Aorta (tissue), 5 donors: ENCODE data around the gene MIER1. TPM values are rescaled to one million over a fixed set of nuclear protein-coding genes. Genes with fewer than 3 reads are reported as not detected.
"Not testable (repeated sequence)": the region's sequence is repeated elsewhere in the genome, so short reads cannot be mapped to it uniquely, and the experiment has no call there.

ENCODE experiments used
- ATAC-seq: fragments of 200-7000 bp; cut with Tn5 transposase; one replicate; pipeline ENCODE4 v1.9.1; 2022; ENCODE audit warnings: moderate library complexity; ENCODE audit not compliant: low FRiP score
- DNase-seq, 2 donors: peaks; one replicate each; pipeline ENCODE4 v3.0.0-alpha.2; 2020
- H3K27ac ChIP-seq, 2 donors: one replicate each; pipeline ENCODE4 v1.5.1; 2013; ENCODE audit warnings: low read length in 2 of 2, mild to moderate bottlenecking in 2 of 2, moderate library complexity in 2 of 2, control low read depth in 1 of 2, inconsistent platforms in 1 of 2, low read depth in 1 of 2
- H3K27me3 ChIP-seq, 2 donors: one replicate each; pipeline ENCODE4 v1.6.1; 2013; ENCODE audit warnings: control low read depth in 1 of 2, low read length in 1 of 2, mild to moderate bottlenecking in 1 of 2, moderate library complexity in 1 of 2; ENCODE audit not compliant: insufficient read depth in 2 of 2, control insufficient read depth in 1 of 2
- H3K36me3 ChIP-seq, 2 donors: one replicate each; pipeline ENCODE4 v1.6.1; 2013; ENCODE audit warnings: control low read depth in 1 of 2, low read length in 1 of 2, mild to moderate bottlenecking in 1 of 2; ENCODE audit not compliant: insufficient read depth in 2 of 2, control insufficient read depth in 1 of 2
- H3K4me1 ChIP-seq, 2 donors: one replicate each; pipeline ENCODE4 v1.6.1; 2013; ENCODE audit warnings: low read length in 2 of 2, control low read depth in 1 of 2, mild to moderate bottlenecking in 1 of 2, moderate library complexity in 1 of 2; ENCODE audit not compliant: insufficient read depth in 2 of 2, control insufficient read depth in 1 of 2
- H3K4me3 ChIP-seq, 2 donors: one replicate each; pipeline ENCODE4 v1.5.1; 2013; ENCODE audit warnings: low read length in 2 of 2, control low read depth in 1 of 2, mild to moderate bottlenecking in 1 of 2
- H3K9me3 ChIP-seq: one replicate; pipeline ENCODE4 v1.6.1; 2013; ENCODE audit warnings: mild to moderate bottlenecking, low read length; ENCODE audit not compliant: control insufficient read depth
- WGBS, 2 donors: extraction: QIAGEN DNeasy Blood & Tissue Kit; methylation state at CpG; one replicate each; pipeline ENCODE4 v1.1.7; 2013; 5-methylcytosine and 5-hydroxymethylcytosine counted together
- intact Hi-C, 2 donors: fragments of 100-400 bp; cut with DNase I; formaldehyde crosslinking; loops; one replicate each; pipeline versions ENCODE4 v1.14.2 to v1.15.0; 2022
- polyA plus RNA-seq, 2 donors: library from polyadenylated mRNA; stranded (reverse); fragments of 200-250 nt; gene quantifications; one replicate each; pipeline ENCODE4 v1.2.3, GENCODE V29; 2013
- total RNA-seq, 2 donors: library from RNA; stranded (reverse); fragmentation: NEBNext Ultra II Directional; extraction: Animal tissue kit (Norgen Biotek cat#: 25700); gene quantifications; one replicate each; pipeline ENCODE4 v1.2.1, GENCODE V29; 2021
- donor health status: healthy with polysubstance abuse.
- donor health status: Bipolar disorder and iron deficiency.
- donor health status: DM: no; HTN: no; CAD: no.
- donor health status: DM: no; HTN: no; CAD: no.
- donor health status: DM: yes; HTN: yes; CAD: no.

The MIER1 gene
- total and polyA plus RNA-seq, 4 donors, result 20.1 to 55.7 (median 44.3) TPM

DNA sequence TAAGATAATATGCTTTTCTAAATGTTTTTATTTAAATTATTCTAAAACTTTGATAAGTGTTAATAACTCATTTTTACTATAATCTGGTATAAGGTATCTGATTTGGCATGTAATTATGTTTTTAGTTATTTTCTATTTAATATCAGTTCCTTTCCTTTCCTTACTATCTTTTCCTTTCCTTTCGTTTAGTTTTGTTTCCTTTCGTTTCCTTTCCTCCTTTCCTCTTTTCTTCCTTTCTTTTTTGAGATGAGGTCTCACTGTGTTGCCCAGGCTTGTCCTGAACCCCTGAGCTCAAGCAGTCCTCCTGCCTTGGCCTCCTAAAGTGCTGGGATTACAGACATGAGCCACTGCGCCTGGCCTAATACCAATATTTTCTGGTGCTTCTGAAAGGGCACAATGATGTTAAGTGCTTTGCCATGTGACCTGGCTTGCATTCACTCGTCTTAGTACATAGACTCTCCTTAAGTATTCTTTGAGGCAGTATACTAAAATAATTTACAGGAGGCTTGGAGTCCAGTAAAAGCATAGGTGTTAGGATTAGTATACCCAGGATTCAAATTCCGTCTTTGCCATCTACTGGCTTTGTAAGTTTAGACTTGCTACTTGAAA lies 18.7 kb downstream of the MIER1 start:
- peaks cover 0 to 1% of the 10 kb centered on the region in 2 donors for H3K4me1 ChIP-seq
- no peak for ATAC-seq
- intact Hi-C loops, result no loop called here

DNA sequence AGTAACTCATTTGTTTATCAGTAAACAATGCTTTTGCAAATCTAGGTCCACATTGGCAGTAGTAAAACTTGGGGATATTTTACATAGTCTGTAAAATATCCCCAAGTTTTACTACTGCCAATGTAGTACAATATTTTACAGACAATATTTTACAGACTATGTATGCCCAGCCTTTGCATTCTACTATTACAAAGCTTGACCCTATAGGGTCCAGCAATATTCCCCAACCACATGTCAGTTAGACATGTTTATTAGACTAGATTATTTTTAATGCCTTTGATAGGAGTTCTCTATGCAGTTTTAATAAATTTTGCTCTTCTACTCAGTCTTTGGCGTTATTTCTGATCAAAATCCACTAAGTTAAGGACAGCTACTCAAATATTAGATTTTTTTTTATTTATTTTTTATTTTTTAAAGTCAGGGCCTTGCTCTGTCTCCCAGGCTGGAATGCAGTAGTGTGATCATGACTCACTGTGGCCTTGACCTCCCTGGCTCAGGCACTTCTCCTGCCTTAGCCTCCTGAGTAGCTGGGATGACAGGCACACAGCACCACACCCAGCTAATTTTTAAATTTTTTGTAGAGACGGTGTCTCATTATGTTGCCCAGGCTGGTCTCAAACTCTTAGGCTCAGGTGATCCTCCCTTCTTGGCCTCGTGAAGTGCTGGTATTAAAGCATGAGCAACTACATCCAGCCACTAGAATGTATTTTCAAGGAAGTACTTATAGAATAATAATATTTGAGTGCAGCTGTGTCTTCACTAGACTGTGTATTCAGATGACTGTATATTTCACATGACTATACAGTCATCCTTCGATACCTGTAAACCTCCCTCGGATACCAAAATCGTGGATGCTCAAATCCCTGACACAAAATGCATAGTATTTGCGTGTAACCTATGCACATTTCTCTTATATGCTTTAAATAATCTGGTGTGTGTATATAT lies 19.8 kb downstream of the MIER1 start:
- intact Hi-C loops, result no loop called here
- H3K4me3 ChIP-seq, result no peak overlapping the region
- peaks cover 0 to 2% of the 10 kb centered on the region in 2 donors for H3K4me1 ChIP-seq
- ATAC-seq (peak; percentile 84), DNase-seq (peak; percentile 74 to 81)
- no peaks in the 10 kb centered on the region for H3K9me3 ChIP-seq
- 86 to 87% methylated on average over 7 of the region's 7 CpGs for WGBS, 2 donors
- H3K36me3 ChIP-seq, result peaks cover 0 to 2% of the 10 kb centered on the region in 2 donors
- no peaks in the 10 kb centered on the region for H3K27me3 ChIP-seq
- H3K27ac ChIP-seq, result no peak overlapping the region

More for the DNA sequence above, 18.7 kb downstream of the MIER1 start:
- no peaks in the 10 kb centered on the region for H3K27me3 ChIP-seq
- no peak for DNase-seq
- no peaks in the 10 kb centered on the region for H3K9me3 ChIP-seq
- no peak overlapping the region for H3K4me3 ChIP-seq
- H3K27ac ChIP-seq, result peak overlapping the region in 1 of 2 donors; percentile 28
- peaks cover 0 to 2% of the 10 kb centered on the region in 2 donors for H3K36me3 ChIP-seq
- 63 to 65% methylated on average over 5 of the region's 5 CpGs for WGBS, 2 donors

GRCh38 chr1:66945316-66945715 lies 20.5 kb downstream of the MIER1 start:
- no peaks in the 10 kb centered on the region for H3K27me3 ChIP-seq
- H3K4me3 ChIP-seq, result no peak overlapping the region
- H3K27ac ChIP-seq, result peak overlapping the region in 1 of 2 donors; percentile 10
- 89 to 93% methylated on average over 3 of the region's 3 CpGs for WGBS, 2 donors
- peaks cover 0 to 2% of the 10 kb centered on the region in 2 donors for H3K36me3 ChIP-seq
- DNase-seq (no peak), ATAC-seq (no peak)
- peaks cover 0 to 2% of the 10 kb centered on the region in 2 donors for H3K4me1 ChIP-seq
- intact Hi-C loops, result no loop called here
- H3K9me3 ChIP-seq, result no peaks in the 10 kb centered on the region

- H3K27ac ChIP-seq, result no peak overlapping the region
- H3K4me1 ChIP-seq, result peaks cover 0 to 2% of the 10 kb centered on the region in 2 donors
- H3K9me3 ChIP-seq, result no peaks in the 10 kb centered on the region
- ATAC-seq (no peak), DNase-seq (no peak)
- peaks cover 2 to 4% of the 10 kb centered on the region in 2 donors for H3K36me3 ChIP-seq
- 85 to 92% methylated on average over 1 of the region's 1 CpG for WGBS, 2 donors
- no peaks in the 10 kb centered on the region for H3K27me3 ChIP-seq
- intact Hi-C loops, result no loop called here
- H3K4me3 ChIP-seq, result no peak overlapping the region
These were observed 22.5 kb downstream of the MIER1 start for GRCh38 chr1:66947267-66947666.

DNA sequence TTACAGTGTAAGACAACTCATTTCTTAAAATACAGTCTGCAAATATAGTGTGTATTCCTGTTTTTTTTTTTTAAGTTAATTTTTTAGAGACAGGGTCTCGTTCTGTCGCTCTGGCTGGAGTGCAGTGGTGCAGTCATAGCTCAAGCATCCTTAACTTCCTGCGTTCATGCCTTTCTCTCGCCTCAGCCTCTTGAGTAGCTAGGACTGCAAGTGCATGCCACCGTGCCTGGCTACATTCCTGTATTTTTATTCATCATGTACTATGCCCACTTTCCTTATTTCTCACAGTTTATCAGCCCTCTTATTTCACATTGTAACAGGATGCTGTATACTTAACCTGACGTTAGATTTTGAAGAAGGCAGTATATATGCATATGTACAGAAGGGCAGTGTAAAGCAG lies 26.7 kb downstream of the MIER1 start:
- H3K9me3 ChIP-seq, result no peaks in the 10 kb centered on the region
- H3K27me3 ChIP-seq, result no peaks in the 10 kb centered on the region
- peaks cover 2 to 4% of the 10 kb centered on the region in 2 donors for H3K36me3 ChIP-seq
- H3K4me3 ChIP-seq, result no peak overlapping the region
- H3K4me1 ChIP-seq, result peaks cover 0 to 2% of the 10 kb centered on the region in 2 donors
- DNase-seq (no peak), ATAC-seq (no peak)
- WGBS, 2 donors, result 45 to 46% methylated on average over 6 of the region's 6 CpGs
- intact Hi-C loops, result no loop called here
- H3K27ac ChIP-seq, result no peak overlapping the region

DNA sequence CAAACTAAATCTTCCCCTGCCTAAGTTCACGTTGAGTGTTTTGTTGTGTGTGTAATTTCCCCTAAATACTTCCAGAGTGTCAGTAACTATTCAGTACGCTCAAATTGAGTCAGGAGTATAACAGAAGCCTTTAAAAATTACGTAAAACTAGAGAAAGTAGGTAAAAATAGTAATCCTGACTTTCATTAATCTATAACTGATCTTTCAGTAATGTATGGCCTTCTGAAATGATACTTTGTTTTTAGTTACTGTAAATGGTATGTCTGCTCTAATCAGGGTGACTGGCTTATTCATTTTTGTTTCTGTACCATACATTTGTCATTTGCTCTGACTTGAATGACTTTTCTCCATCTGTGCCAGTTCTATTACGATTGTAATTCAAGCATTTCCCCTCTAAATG lies 29.4 kb downstream of the MIER1 start:
- Histone ChIP-seq H3K27ac (no peak overlapping the region), H3K4me1 (no peaks in the 10 kb centered on the region), H3K4me3 (no peak overlapping the region), H3K9me3 (no peaks in the 10 kb centered on the region), H3K36me3 (peaks cover 0 to 4% of the 10 kb centered on the region in 2 donors), H3K27me3 (no peaks in the 10 kb centered on the region)
- WGBS, 2 donors, result 74 to 76% methylated on average over 4 of the region's 4 CpGs
- DNase-seq (no peak), ATAC-seq (no peak)
- intact Hi-C loops, result no loop called here

- WGBS, 2 donors, result 91 to 92% methylated on average over 3 of the region's 3 CpGs
- intact Hi-C loops, result no loop called here
- ATAC-seq (no peak), DNase-seq (no peak)
- Histone ChIP-seq H3K27ac (no peak overlapping the region), H3K36me3 (no peaks in the 10 kb centered on the region), H3K4me1 (no peaks in the 10 kb centered on the region), H3K27me3 (no peaks in the 10 kb centered on the region), H3K4me3 (no peak overlapping the region), H3K9me3 (no peaks in the 10 kb centered on the region)
These were observed 33.1 kb downstream of the MIER1 start for GRCh38 chr1:66957938-66958337.

DNA sequence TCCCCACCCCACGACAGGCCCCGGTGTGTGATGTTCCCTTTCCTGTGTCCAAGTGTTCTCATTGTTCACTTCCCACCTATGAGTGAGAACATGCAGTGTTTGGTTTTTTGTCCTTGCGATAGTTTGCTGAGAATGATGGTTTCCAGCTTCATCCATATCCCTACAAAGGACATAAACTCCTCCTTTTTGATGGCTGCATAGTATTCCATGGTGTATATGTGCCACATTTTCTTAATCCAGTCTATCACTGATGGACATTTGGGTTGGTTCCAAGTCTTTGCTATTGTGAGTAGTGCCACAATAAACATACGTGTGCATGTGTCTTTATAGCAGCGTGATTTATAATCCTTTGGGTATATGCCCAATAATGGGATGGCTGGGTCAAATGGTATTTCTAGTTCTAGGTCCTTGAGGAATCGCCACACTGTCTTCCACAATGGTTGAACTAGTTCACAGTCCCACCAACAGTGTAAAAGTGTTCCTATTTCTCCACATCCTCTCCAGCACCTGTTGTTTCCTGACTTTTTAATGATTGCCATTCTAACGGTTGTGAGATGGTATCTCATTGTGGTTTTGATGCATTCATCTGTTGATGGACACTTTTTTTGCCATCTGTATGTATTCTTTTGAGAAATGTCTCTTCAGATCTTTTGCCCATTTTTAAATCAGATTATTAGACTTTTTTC lies 41.5 kb downstream of the MIER1 start:
- intact Hi-C loops, H3K9me3 ChIP-seq, ATAC-seq, H3K4me1 ChIP-seq, H3K4me3 ChIP-seq, DNase-seq, H3K36me3 ChIP-seq, H3K27ac ChIP-seq, H3K27me3 ChIP-seq: not testable (repeated sequence)
- WGBS, 2 donors, result 90 to 93% methylated on average over 5 to 7 of the region's 7 CpGs
